OCI-LY3 (cell line): Measurements from ENCODE around the gene RAD51B.

Experiments
- H2AFZ ChIP-seq: fragments of 200-600, 300-600 bp; shearing (Covaris generic); 2 replicates; pipeline ENCODE4 v1.6.0; 2014; ENCODE audit warnings: antibody characterized with exemption, low read depth, low read length
- H3K27ac ChIP-seq: fragments of 200-600, 300-600 bp; sonication (generic); 2 replicates; pipeline ENCODE4 v1.5.1; 2014; ENCODE audit warnings: mild to moderate bottlenecking, low read length, moderate library complexity, mixed read lengths
- H3K27me3 ChIP-seq: fragments of 200-600, 300-600 bp; sonication (generic); 2 replicates; pipeline ENCODE4 v1.6.1; 2014; ENCODE audit warnings: low read depth, low read length, mixed read lengths
- H3K36me3 ChIP-seq: fragments of 200-600, 300-600 bp; sonication (generic); replicated peaks from 2 replicates; pipeline ENCODE3; 2014; ENCODE audit warnings: low read depth, low read length, mixed read lengths
- H3K4me1 ChIP-seq: fragments of 300-600, 200-600 bp; sonication (generic); 2 replicates; pipeline ENCODE4 v1.6.1; 2014; ENCODE audit warnings: low read length, mixed read lengths
- H3K4me2 ChIP-seq: fragments of 200-600, 300-600 bp; sonication (generic); 2 replicates; pipeline ENCODE4 v1.6.1; 2014; ENCODE audit warnings: low read length, mixed read lengths
- H3K4me3 ChIP-seq: fragments of 300-600, 200-600 bp; sonication (generic); 2 replicates; pipeline ENCODE4 v1.5.1; 2014; ENCODE audit warnings: antibody characterized with exemption, mild to moderate bottlenecking, low read length, moderate library complexity
- H3K79me2 ChIP-seq: fragments of 300-600, 200-600 bp; shearing (Covaris generic); 2 replicates; pipeline ENCODE4 v1.6.1; 2014; ENCODE audit warnings: mild to moderate bottlenecking, low read length, mixed read lengths
- H3K9ac ChIP-seq: fragments of 300-600, 200-600 bp; shearing (Covaris generic); 2 replicates; pipeline ENCODE4 v1.6.0; 2014; ENCODE audit warnings: mild to moderate bottlenecking, low read length, moderate library complexity
- H3K9me3 ChIP-seq: fragments of 200-600, 300-600 bp; shearing (Covaris generic); 2 replicates; pipeline ENCODE4 v1.6.1; 2014; ENCODE audit warnings: low read length, mixed read lengths; ENCODE audit not compliant: insufficient read depth
- H4K20me1 ChIP-seq: fragments of 200-600, 300-600 bp; sonication (generic); 2 replicates; pipeline ENCODE4 v1.6.1; 2016; ENCODE audit warnings: low read length, mixed read lengths; ENCODE audit not compliant: insufficient read depth
- CTCF ChIP-seq: fragments of 200-600, 300-600 bp; sonication (generic); IDR thresholded peaks from 2 replicates; pipeline ENCODE4 v1.5.1; 2014; ENCODE audit warnings: antibody characterized with exemption, low read length, low read depth
- EZH2phosphoT487 ChIP-seq: fragments of 200-600 bp; shearing (Covaris generic); IDR thresholded peaks from 2 replicates; pipeline ENCODE4 v1.6.1; 2018; ENCODE audit warnings: antibody characterized with exemption, mixed run types, low read depth

RAD51B gene

GRCh38 chr14:67927244-67927643 is 107.7 kb downstream of the RAD51B start:
- TF ChIP-seq CTCF (no peak), EZH2phosphoT487 (no peak)
- H4K20me1 ChIP-seq: no peaks in the 10 kb centered on the region
- H3K79me2 ChIP-seq: no peaks in the 10 kb centered on the region
- H3K9ac ChIP-seq: no peak overlapping the region
- no peaks in the 10 kb centered on the region for H3K4me1 ChIP-seq
- peaks cover 4% of the 10 kb centered on the region for H3K36me3 ChIP-seq
- H3K27me3 ChIP-seq: no peaks in the 10 kb centered on the region
- H2AFZ ChIP-seq: no peak overlapping the region
- no peak overlapping the region for H3K27ac ChIP-seq
- no peak overlapping the region for H3K4me3 ChIP-seq
- no peak overlapping the region for H3K4me2 ChIP-seq
- peaks cover 5% of the 10 kb centered on the region; the same call in 1 of the 2 replicates for H3K9me3 ChIP-seq

GRCh38 chr14:67928375-67928774 is 108.8 kb downstream of the RAD51B start:
- Histone ChIP-seq H3K9me3 (peaks cover 5% of the 10 kb centered on the region; the same call in 1 of the 2 replicates), H3K27me3 (no peaks in the 10 kb centered on the region), H3K27ac (no peak overlapping the region), H3K4me2 (no peak overlapping the region), H3K9ac (no peak overlapping the region), H3K4me3 (no peak overlapping the region), H3K79me2 (no peaks in the 10 kb centered on the region), H2AFZ (no peak overlapping the region), H3K4me1 (no peaks in the 10 kb centered on the region), H4K20me1 (no peaks in the 10 kb centered on the region), H3K36me3 (peaks cover 4% of the 10 kb centered on the region)
- TF ChIP-seq EZH2phosphoT487: no peak
- no peak for TF ChIP-seq CTCF

GRCh38 chr14:67932708-67933246 is 113.2 kb downstream of the RAD51B start:
- Histone ChIP-seq H3K4me3 (no peak overlapping the region), H3K27me3 (no peaks in the 10 kb centered on the region), H3K4me2 (no peak overlapping the region), H3K79me2 (no peaks in the 10 kb centered on the region), H3K9me3 (peaks cover 5% of the 10 kb centered on the region; the same call in 1 of the 2 replicates), H3K9ac (no peak overlapping the region), H3K36me3 (peaks cover 4% of the 10 kb centered on the region), H3K27ac (no peak overlapping the region), H3K4me1 (peaks cover 3% of the 10 kb centered on the region; the same call in 1 of the 2 replicates), H2AFZ (no peak overlapping the region), H4K20me1 (no peaks in the 10 kb centered on the region)
- no peak for TF ChIP-seq CTCF
- no peak for TF ChIP-seq EZH2phosphoT487

- no peak overlapping the region for H2AFZ ChIP-seq
- H3K4me1 ChIP-seq: peaks cover 3% of the 10 kb centered on the region; the same call in 1 of the 2 replicates
- no peak overlapping the region for H3K27ac ChIP-seq
- no peak for TF ChIP-seq CTCF
- no peak for TF ChIP-seq EZH2phosphoT487
- no peak overlapping the region for H3K4me2 ChIP-seq
- H3K36me3 ChIP-seq: peaks cover 4% of the 10 kb centered on the region
- no peaks in the 10 kb centered on the region for H4K20me1 ChIP-seq
- H3K9me3 ChIP-seq: peaks cover 5% of the 10 kb centered on the region; the same call in 1 of the 2 replicates
- no peaks in the 10 kb centered on the region for H3K27me3 ChIP-seq
- H3K4me3 ChIP-seq: no peak overlapping the region
- no peak overlapping the region for H3K9ac ChIP-seq
- no peaks in the 10 kb centered on the region for H3K79me2 ChIP-seq
Measured at GRCh38 chr14:67933266-67933665, 113.7 kb downstream of the RAD51B start.
